ENCODE measurements around the gene RGPD5. TPM values are rescaled to one million over a fixed set of nuclear protein-coding genes. Genes with fewer than 3 reads are reported as not detected.
"Not testable (repeated sequence)": the region's sequence is repeated elsewhere in the genome, so short reads cannot be mapped to it uniquely, and the experiment has no call there.

The RGPD5 gene
- total and polyA plus RNA-seq, 2 donors (not counting 3 experiments of a cell fraction or from before 2014, with no cell fraction given) = 10.5 to 58.0 TPM

DNA sequence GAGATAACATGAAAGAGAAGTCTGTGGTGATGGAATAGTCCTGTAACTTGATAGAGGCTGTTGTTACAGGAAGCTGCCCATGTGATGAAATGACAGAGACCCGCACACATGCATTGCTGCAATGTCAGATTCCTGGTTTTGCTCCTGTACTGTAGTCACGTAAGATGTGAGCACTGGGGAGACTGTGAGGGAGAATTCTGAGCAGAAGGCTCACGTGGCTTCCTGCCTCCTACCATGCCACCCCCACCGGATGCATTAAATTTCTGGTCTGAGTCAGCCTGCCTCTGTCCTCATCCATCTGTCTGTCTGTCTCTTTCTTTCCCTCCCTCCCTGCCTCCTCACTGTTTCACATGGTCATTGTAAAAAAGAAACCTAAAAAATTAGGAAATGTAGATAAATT lies 102.1 kb downstream of the RGPD5 start:
- H4K20me1 ChIP-seq (replicated peaks; ENCODE audit: control insufficient read depth, extremely low read depth, insufficient read depth, low read length); H3K4me2 ChIP-seq (ENCODE audit: insufficient read depth, low read length); H3K9me3 ChIP-seq (replicated peaks; ENCODE audit: control insufficient read depth, insufficient read depth, low read length); POLR2A ChIA-PET; H3K27me3 ChIP-seq (ENCODE audit: control insufficient read depth in 2 of 2, insufficient read depth in 2 of 2, low read length in 2 of 2); H3K9me1 ChIP-seq (replicated peaks; ENCODE audit: control insufficient read depth, extremely low read depth, insufficient read depth, low read length); H3K4me1 ChIP-seq (ENCODE audit: control insufficient read depth, extremely low read depth, insufficient read depth, low read length); intact Hi-C loops (cut with micrococcal nuclease); H3K4me3 ChIP-seq (replicated peaks in 1 of 3; ENCODE audit: insufficient read depth in 1 of 3, low read depth in 1 of 3, low read length in 3 of 3); H3K79me2 ChIP-seq (ENCODE audit: control insufficient read depth, insufficient read depth, low read length); H2AFZ ChIP-seq (ENCODE audit: low read depth, low read length); dilution Hi-C loops (cut with MboI; ENCODE audit: extremely low pct_ligation_motif_present, low sequenced_read_pairs); H3K9ac ChIP-seq (replicated peaks; ENCODE audit: extremely low read depth, insufficient read depth, low read length); H3K27ac ChIP-seq (ENCODE audit: insufficient read depth, low read depth, low read length); CTCF ChIA-PET; DNase-seq (ENCODE audit: low read depth, low spot score); H3K36me3 ChIP-seq (ENCODE audit: control insufficient read depth in 2 of 2, extremely low read depth in 1 of 2, insufficient read depth in 2 of 2, low read length in 2 of 2); BruUV-seq (replicated peaks): not testable (repeated sequence)
- FAIRE-seq = peak; percentile 66

DNA sequence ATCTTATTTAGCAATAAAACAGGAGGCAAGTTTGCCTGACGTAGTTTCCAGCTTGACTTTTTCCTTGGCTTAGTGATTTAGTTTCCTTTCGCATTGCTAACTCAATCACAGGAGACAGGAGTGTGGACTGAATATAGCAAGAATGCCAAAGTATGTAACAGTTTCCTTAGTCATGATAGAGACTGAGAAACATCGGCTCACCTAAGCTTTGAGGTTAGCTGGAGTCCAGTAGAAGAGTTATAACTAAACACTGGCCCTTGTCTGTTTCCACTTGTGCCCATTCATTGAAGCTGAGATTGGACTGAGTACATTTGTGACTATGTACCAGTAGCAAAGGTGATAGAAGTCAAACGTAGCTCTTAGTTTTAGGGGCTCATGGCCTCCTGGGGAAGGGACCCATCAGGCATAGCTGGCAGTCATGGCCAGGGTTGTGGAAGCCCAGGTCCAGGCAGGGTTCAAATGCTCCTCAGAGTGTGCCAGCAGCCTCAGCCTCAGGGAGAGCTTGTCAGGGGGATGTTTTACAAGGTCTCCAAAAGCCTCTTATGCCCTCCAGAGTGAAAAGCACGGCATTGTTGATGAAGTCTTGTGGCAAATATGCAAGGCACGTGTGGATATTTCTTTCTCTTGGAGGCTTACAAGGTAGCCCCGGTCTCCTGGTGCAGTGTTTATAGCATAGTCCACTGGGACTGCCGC lies 103.8 kb downstream of the RGPD5 start:
- CTCF ChIA-PET; DNase-seq (ENCODE audit: low read depth, low spot score); H4K20me1 ChIP-seq (replicated peaks; ENCODE audit: control insufficient read depth, extremely low read depth, insufficient read depth, low read length); H3K4me3 ChIP-seq (replicated peaks in 1 of 3; ENCODE audit: insufficient read depth in 1 of 3, low read depth in 1 of 3, low read length in 3 of 3); intact Hi-C loops (cut with micrococcal nuclease); dilution Hi-C loops (cut with MboI; ENCODE audit: extremely low pct_ligation_motif_present, low sequenced_read_pairs); H3K79me2 ChIP-seq (ENCODE audit: control insufficient read depth, insufficient read depth, low read length); H3K4me2 ChIP-seq (ENCODE audit: insufficient read depth, low read length); H3K9me1 ChIP-seq (replicated peaks; ENCODE audit: control insufficient read depth, extremely low read depth, insufficient read depth, low read length); POLR2A ChIA-PET; H3K27me3 ChIP-seq (ENCODE audit: control insufficient read depth in 2 of 2, insufficient read depth in 2 of 2, low read length in 2 of 2); H3K36me3 ChIP-seq (ENCODE audit: control insufficient read depth in 2 of 2, extremely low read depth in 1 of 2, insufficient read depth in 2 of 2, low read length in 2 of 2); H2AFZ ChIP-seq (ENCODE audit: low read depth, low read length); H3K4me1 ChIP-seq (ENCODE audit: control insufficient read depth, extremely low read depth, insufficient read depth, low read length); H3K9ac ChIP-seq (replicated peaks; ENCODE audit: extremely low read depth, insufficient read depth, low read length); FAIRE-seq; H3K9me3 ChIP-seq (replicated peaks; ENCODE audit: control insufficient read depth, insufficient read depth, low read length); H3K27ac ChIP-seq (ENCODE audit: insufficient read depth, low read depth, low read length): not testable (repeated sequence)
- TSS peak; percentile 33 for BruUV-seq (replicated peaks)

DNA sequence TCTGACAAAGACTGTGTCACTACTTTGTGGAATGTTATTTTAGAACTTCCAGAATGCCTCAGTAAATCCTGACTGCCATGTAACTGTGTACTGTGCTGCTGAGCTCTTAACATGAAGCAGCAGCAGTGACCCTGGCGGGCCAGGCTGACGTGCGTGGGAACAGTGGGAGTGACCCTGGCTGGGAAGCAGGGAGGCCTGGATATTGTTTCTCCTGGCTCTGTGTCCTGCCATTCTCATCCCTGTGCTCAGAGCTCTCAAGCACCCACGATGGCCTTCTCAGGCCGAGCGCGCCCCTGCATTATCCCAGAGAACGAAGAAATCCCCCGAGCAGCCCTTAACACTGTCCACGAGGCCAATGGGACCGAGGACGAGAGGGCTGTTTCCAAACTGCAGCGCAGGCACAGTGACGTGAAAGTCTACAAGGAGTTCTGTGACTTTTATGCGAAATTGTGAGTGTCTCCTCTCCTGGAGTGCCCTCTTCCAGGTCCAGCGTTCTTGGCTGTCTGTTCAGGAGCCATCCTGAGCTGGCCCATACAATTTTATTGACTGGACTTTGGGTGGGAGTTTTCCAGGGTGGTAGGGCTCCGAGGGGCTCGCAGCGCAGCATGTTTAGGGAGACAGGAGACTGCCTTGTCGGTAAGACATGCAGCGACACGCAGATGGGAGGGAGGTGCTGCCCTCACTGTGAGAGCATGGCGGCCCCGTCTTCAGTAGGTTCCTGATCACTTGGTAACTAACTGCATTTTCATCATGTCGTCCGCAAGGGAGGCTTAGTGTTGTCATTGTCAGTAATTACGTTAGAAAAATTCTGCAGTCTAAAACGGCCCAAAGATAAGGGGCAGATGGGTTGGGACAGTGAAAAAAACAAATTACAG lies 104.6 kb downstream of the RGPD5 start, which contains the start of gene LIMS3:
TSS of gene LIMS3 (plus strand) at position 227 of the 875 bp plus-strand sequence. CDS start at position 268, 41 bp downstream.
- intact Hi-C loops (cut with micrococcal nuclease); POLR2A ChIA-PET; H3K4me3 ChIP-seq (replicated peaks in 1 of 3; ENCODE audit: insufficient read depth in 1 of 3, low read depth in 1 of 3, low read length in 3 of 3); H3K79me2 ChIP-seq (ENCODE audit: control insufficient read depth, insufficient read depth, low read length); dilution Hi-C loops (cut with MboI; ENCODE audit: extremely low pct_ligation_motif_present, low sequenced_read_pairs); H3K27me3 ChIP-seq (ENCODE audit: control insufficient read depth in 2 of 2, insufficient read depth in 2 of 2, low read length in 2 of 2); FAIRE-seq; H3K36me3 ChIP-seq (ENCODE audit: control insufficient read depth in 2 of 2, extremely low read depth in 1 of 2, insufficient read depth in 2 of 2, low read length in 2 of 2); H3K9me3 ChIP-seq (replicated peaks; ENCODE audit: control insufficient read depth, insufficient read depth, low read length); DNase-seq (ENCODE audit: low read depth, low spot score); H2AFZ ChIP-seq (ENCODE audit: low read depth, low read length); H4K20me1 ChIP-seq (replicated peaks; ENCODE audit: control insufficient read depth, extremely low read depth, insufficient read depth, low read length); H3K9me1 ChIP-seq (replicated peaks; ENCODE audit: control insufficient read depth, extremely low read depth, insufficient read depth, low read length); CTCF ChIA-PET; H3K9ac ChIP-seq (replicated peaks; ENCODE audit: extremely low read depth, insufficient read depth, low read length); H3K27ac ChIP-seq (ENCODE audit: insufficient read depth, low read depth, low read length); H3K4me1 ChIP-seq (ENCODE audit: control insufficient read depth, extremely low read depth, insufficient read depth, low read length); H3K4me2 ChIP-seq (ENCODE audit: insufficient read depth, low read length): not testable (repeated sequence)
- TSS peak; percentile 55 for BruUV-seq (replicated peaks)

DNA sequence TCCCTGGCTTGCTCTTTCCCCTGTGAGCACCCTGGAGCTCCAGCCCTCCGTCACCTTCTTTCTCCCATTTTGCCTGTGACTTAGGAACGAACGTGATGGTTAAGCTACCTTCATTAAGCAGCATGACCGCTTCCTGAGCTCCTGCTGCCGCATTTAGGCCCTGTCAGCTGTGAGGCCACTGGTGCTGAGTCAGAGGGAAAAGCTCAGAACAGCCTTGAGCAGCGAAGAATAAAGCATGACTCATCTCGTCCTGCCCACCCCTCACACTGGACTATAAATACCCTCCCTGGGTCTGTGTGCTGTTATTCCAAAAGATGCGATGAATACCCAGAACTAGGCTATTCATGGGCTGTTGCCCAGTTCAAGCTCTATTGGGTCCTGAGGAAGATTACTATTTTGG lies 111.7 kb downstream of the RGPD5 start:
- CTCF ChIA-PET; POLR2A ChIA-PET; H3K36me3 ChIP-seq (ENCODE audit: control insufficient read depth in 2 of 2, extremely low read depth in 1 of 2, insufficient read depth in 2 of 2, low read length in 2 of 2); DNase-seq (ENCODE audit: low read depth, low spot score); H3K9me3 ChIP-seq (replicated peaks; ENCODE audit: control insufficient read depth, insufficient read depth, low read length); H3K9ac ChIP-seq (replicated peaks; ENCODE audit: extremely low read depth, insufficient read depth, low read length); H3K27me3 ChIP-seq (ENCODE audit: control insufficient read depth in 2 of 2, insufficient read depth in 2 of 2, low read length in 2 of 2); BruUV-seq (replicated peaks); H3K79me2 ChIP-seq (ENCODE audit: control insufficient read depth, insufficient read depth, low read length); H3K4me2 ChIP-seq (ENCODE audit: insufficient read depth, low read length); dilution Hi-C loops (cut with MboI; ENCODE audit: extremely low pct_ligation_motif_present, low sequenced_read_pairs); H3K27ac ChIP-seq (ENCODE audit: insufficient read depth, low read depth, low read length); H3K4me1 ChIP-seq (ENCODE audit: control insufficient read depth, extremely low read depth, insufficient read depth, low read length); H2AFZ ChIP-seq (ENCODE audit: low read depth, low read length); intact Hi-C loops (cut with micrococcal nuclease); H3K9me1 ChIP-seq (replicated peaks; ENCODE audit: control insufficient read depth, extremely low read depth, insufficient read depth, low read length); H4K20me1 ChIP-seq (replicated peaks; ENCODE audit: control insufficient read depth, extremely low read depth, insufficient read depth, low read length); H3K4me3 ChIP-seq (replicated peaks in 1 of 3; ENCODE audit: insufficient read depth in 1 of 3, low read depth in 1 of 3, low read length in 3 of 3): not testable (repeated sequence)
- peak; percentile 24 for FAIRE-seq
